ENCODE data around the gene FBXO39.

DNA sequence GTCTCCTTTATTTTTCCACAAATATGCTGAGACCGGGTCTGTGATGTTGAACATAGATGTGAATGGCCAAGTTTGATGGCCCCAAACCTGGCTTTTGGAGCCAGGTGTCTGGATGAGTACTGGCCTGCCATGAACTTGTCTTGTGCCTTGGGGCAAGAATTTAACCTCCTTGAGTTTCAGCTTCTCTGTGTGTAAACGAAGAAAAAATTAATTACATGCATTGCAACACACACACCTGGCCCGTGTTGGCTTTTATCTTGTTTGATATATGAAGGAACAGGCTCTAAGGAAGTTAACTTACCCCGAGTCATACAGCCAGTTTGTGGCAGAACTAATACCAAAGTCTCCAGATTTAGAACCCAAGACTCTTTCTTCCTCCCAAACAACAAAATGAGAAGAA lies 13.1 kb downstream of the FBXO39 start:
- TF ChIP-seq, protein P1, sequence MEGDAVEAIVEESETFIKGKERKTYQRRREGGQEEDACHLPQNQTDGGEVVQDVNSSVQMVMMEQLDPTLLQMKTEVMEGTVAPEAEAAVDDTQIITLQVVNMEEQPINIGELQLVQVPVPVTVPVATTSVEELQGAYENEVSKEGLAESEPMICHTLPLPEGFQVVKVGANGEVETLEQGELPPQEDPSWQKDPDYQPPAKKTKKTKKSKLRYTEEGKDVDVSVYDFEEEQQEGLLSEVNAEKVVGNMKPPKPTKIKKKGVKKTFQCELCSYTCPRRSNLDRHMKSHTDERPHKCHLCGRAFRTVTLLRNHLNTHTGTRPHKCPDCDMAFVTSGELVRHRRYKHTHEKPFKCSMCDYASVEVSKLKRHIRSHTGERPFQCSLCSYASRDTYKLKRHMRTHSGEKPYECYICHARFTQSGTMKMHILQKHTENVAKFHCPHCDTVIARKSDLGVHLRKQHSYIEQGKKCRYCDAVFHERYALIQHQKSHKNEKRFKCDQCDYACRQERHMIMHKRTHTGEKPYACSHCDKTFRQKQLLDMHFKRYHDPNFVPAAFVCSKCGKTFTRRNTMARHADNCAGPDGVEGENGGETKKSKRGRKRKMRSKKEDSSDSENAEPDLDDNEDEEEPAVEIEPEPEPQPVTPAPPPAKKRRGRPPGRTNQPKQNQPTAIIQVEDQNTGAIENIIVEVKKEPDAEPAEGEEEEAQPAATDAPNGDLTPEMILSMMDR (IDR thresholded peaks at IDR 0.05): no peak
- no peak for TF ChIP-seq POLR2AphosphoS5 (IDR thresholded peaks at IDR 0.05)

Measured in prostate gland (tissue), 2 donors.